ENCODE results near the gene ZNF544.

The ZNF544 gene

DNA sequence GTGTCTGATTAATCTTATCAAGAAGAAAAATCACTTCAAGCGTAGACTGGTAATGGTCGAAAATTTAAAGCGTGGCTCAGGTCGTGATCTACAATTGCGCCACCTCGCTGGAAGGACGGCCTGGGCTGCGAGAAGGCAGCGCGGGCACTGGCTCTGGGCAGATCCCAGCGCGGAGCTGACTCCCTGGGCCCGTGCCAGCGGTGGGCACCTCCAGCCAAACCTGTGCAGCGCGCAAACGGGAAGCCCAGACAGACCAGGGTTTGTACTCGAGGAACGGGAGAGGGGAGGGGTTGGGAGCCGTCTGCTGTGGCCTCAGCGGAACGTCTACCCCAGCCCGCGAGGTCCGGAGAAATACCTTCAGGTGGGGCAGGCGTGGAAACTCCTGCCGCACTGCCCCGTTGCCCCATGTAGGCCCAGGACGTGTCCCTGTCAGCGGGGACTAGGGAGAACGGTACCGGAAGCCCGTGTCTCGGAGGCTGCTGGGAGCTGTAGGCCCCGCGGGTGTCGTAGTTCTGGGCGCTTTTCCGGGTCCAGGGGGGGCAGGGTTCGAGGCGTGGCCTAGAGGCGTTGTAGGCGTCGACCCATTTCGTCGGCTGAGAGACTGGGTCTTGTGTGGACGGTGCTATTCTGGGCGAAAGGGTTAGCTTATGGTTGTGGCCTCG is 24.8 kb upstream of the ZNF544 start:
- no peak overlapping the region for H3K27ac ChIP-seq
- TF ChIP-seq, protein P1, sequence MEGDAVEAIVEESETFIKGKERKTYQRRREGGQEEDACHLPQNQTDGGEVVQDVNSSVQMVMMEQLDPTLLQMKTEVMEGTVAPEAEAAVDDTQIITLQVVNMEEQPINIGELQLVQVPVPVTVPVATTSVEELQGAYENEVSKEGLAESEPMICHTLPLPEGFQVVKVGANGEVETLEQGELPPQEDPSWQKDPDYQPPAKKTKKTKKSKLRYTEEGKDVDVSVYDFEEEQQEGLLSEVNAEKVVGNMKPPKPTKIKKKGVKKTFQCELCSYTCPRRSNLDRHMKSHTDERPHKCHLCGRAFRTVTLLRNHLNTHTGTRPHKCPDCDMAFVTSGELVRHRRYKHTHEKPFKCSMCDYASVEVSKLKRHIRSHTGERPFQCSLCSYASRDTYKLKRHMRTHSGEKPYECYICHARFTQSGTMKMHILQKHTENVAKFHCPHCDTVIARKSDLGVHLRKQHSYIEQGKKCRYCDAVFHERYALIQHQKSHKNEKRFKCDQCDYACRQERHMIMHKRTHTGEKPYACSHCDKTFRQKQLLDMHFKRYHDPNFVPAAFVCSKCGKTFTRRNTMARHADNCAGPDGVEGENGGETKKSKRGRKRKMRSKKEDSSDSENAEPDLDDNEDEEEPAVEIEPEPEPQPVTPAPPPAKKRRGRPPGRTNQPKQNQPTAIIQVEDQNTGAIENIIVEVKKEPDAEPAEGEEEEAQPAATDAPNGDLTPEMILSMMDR (conservative IDR thresholded peaks at IDR 0.05): no peak
- no peak for TF ChIP-seq ZFX (IDR thresholded peaks at IDR 0.05)

DNA sequence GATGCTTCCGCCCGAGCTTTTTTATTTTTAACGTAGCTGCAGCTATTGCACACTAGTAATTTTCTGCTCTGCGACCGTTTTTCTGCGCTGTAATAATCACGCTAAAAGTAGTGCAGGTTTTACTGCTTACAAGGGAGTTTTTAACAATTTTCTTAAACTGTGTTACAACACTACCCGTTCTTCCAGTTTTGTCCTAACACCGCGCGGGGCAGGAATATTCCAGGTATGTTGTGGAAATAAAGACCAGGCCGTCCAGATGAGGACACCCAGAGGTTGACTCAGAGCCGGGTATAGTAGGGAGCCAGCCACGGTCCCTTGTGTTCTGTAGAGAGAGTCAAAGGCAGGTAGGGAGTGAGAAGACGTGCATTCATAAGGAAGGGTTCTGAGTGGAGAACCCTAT is 24.1 kb upstream of the ZNF544 start:
- no peak overlapping the region for H3K27ac ChIP-seq
- TF ChIP-seq, protein P1 (conservative IDR thresholded peaks at IDR 0.05): no peak
- no peak for TF ChIP-seq ZFX (IDR thresholded peaks at IDR 0.05)

DNA sequence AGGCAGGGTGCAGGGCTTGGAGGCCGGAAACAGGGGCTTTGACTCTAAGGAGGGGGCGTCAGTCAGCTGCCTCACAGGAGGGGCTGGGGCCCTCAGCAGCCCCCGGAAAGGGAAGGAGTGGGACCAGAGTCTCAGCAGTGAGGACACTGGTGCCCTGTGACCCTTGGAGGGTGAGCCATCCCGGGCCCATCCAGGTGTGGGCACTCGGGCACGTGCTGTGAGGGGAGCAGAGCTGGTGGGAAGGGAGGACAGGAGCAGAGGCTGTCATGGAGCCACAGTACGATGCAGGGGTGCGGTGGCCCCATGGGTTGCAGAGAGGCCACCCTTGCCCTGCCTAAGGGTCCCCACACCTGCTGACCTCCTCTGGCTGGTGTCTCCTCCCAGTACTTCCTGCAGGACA is 19.1 kb upstream of the ZNF544 start:
- H3K27ac ChIP-seq: no peak overlapping the region
- TF ChIP-seq, protein P1 (conservative IDR thresholded peaks at IDR 0.05): no peak
- no peak for TF ChIP-seq ZFX (IDR thresholded peaks at IDR 0.05)

DNA sequence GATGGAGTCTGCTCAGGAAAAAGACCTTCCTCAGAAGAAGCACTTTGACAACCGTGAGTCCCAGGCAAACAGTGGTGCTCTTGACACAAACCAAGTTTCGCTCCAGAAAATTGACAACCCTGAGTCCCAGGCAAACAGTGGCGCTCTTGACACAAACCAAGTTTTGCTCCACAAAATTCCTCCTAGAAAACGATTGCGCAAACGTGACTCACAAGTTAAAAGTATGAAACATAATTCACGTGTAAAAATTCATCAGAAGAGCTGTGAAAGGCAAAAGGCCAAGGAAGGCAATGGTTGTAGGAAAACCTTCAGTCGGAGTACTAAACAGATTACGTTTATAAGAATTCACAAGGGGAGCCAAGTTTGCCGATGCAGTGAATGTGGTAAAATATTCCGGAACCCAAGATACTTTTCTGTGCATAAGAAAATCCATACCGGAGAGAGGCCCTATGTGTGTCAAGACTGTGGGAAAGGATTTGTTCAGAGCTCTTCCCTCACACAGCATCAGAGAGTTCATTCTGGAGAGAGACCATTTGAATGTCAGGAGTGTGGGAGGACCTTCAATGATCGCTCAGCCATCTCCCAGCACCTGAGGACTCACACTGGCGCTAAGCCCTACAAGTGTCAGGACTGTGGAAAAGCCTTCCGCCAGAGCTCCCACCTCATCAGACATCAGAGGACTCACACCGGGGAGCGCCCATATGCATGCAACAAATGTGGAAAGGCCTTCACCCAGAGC is 16.2 kb upstream of the ZNF544 start:
- no peak overlapping the region for H3K27ac ChIP-seq
- TF ChIP-seq, protein P1 (conservative IDR thresholded peaks at IDR 0.05): no peak
- TF ChIP-seq ZFX (IDR thresholded peaks at IDR 0.05): no peak

DNA sequence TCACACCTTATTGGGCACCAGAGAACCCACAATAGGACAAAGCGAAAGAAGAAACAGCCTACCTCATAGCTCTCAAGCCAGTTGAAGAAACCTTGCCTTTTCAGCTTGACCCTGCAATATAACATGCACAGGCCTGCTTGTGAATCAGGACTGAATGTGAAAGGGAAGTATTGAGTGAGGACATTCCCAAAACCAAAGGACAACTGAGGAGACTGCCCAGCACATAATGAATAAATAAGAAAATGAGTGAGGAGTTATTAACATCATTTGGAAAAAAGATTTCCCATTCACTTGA is 15.7 kb upstream of the ZNF544 start:
- TF ChIP-seq, protein P1 (conservative IDR thresholded peaks at IDR 0.05): no peak
- no peak for TF ChIP-seq ZFX (IDR thresholded peaks at IDR 0.05)
- no peak overlapping the region for H3K27ac ChIP-seq

DNA sequence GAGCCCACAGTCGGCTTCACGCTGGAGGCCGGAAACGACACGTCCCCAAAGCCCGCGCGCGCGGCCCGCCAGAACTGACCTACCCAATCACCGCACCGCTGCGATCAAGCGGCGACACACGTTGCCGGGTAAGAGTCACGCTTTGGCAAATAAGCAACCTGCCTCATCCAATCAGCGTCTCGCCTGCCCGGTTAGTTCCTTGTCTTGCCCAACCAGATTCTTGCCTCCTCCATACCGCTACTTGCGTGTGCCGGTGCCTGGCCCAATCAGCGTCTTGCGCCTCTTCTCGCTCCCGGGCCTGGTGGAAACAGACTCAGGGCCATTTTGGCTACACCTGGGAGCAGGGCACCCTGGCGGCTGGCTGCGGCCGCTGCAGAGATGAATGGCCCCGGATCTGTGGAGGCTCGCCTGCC is 11.6 kb upstream of the ZNF544 start:
- no peak overlapping the region for H3K27ac ChIP-seq
- no peak for TF ChIP-seq ZFX (IDR thresholded peaks at IDR 0.05)
- TF ChIP-seq, protein P1 (conservative IDR thresholded peaks at IDR 0.05): no peak

DNA sequence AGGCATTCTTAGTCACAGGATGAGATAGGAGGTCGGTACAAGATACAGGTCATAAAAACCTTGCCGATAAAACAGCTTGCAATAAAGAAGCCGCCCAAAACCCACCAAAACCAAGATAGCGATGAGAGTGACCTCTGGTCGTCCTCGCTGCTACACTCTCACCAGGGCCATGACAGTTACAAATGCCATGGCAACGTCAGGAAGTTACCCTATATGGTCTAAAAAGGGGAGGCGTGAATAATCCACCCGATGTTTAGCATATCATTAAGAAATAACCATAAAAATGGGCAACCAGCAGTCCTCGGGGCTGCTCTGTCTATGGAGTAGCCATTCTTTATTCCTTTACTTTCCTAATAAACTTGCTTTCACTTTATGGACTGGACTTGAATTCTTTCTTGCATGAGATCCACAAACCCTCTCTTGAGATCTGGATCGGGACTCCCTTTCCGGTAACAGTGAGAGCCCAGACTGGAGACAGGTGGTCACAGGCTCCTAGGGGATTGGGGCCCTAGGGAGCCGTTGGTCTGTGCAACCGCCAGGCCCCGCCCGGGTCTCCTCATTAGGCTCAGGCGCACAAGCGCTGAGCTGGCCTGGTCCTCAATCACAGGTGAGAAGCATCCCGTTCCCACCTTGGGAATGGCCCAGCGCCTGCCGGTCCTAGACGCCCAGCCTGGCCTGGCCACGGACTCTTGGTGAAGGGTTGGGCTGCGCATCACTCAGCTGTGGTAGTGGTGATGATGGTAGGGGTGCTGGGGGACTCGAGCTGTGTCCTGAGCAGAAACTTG is 10.9 kb upstream of the ZNF544 start:
- no peak overlapping the region for H3K27ac ChIP-seq
- TF ChIP-seq ZFX (IDR thresholded peaks at IDR 0.05): no peak
- TF ChIP-seq, protein P1 (conservative IDR thresholded peaks at IDR 0.05): no peak
